Brain microvascular endothelial cell (primary cell): Measurements from ENCODE around the gene FAM81A.
"Not testable (repeated sequence)": the region's sequence is repeated elsewhere in the genome, so short reads cannot be mapped to it uniquely, and the experiment has no call there.

Experiments
- DNase-seq: peaks from one replicate; pipeline ENCODE4 v3.0.0-alpha.2; 2020
- H3K27ac ChIP-seq: fragments of 250-450 bp; sonication (Bioruptor Pico); 2 replicates; pipeline ENCODE4 v1.5.1; 2020; ENCODE audit warnings: mild to moderate bottlenecking, moderate library complexity
- H3K27me3 ChIP-seq: fragments of 250-450 bp; sonication (Bioruptor Pico); replicated peaks from 2 replicates; pipeline ENCODE4 v1.5.1; 2020; ENCODE audit warnings: mild to moderate bottlenecking
- H3K36me3 ChIP-seq: fragments of 250-450 bp; sonication (Bioruptor Pico); replicated peaks from 2 replicates; pipeline ENCODE4 v1.5.1; 2020; ENCODE audit warnings: mild to moderate bottlenecking
- H3K4me3 ChIP-seq: 2 replicates; pipeline ENCODE4 v1.5.1; 2011; ENCODE audit warnings: low read depth, mild to moderate bottlenecking, control low read depth, low read length, moderate library complexity
- in situ Hi-C: cut with HindIII; loops from 2 replicates; pipeline ENCODE4 v1.10.0; 2017; ENCODE audit warnings: low sequenced_read_pairs, low pct_ligation_motif_present
- TF ChIP-seq, protein P1 (sequence below): IDR thresholded peaks from 2 replicates; pipeline ENCODE4 v1.5.1; 2011; ENCODE audit warnings: low read depth, mild to moderate bottlenecking, moderate library complexity, low read length, control low read depth, inconsistent platforms; ENCODE audit errors: missing control alignments

The FAM81A gene

GRCh38 chr15:59524331-59524731, 86.3 kb downstream of the FAM81A start:
- TF ChIP-seq, protein P1, sequence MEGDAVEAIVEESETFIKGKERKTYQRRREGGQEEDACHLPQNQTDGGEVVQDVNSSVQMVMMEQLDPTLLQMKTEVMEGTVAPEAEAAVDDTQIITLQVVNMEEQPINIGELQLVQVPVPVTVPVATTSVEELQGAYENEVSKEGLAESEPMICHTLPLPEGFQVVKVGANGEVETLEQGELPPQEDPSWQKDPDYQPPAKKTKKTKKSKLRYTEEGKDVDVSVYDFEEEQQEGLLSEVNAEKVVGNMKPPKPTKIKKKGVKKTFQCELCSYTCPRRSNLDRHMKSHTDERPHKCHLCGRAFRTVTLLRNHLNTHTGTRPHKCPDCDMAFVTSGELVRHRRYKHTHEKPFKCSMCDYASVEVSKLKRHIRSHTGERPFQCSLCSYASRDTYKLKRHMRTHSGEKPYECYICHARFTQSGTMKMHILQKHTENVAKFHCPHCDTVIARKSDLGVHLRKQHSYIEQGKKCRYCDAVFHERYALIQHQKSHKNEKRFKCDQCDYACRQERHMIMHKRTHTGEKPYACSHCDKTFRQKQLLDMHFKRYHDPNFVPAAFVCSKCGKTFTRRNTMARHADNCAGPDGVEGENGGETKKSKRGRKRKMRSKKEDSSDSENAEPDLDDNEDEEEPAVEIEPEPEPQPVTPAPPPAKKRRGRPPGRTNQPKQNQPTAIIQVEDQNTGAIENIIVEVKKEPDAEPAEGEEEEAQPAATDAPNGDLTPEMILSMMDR = no peak
- in situ Hi-C loops = no loop called here
- DNase-seq = no peak
- Histone ChIP-seq H3K27ac (no peak overlapping the region), H3K4me3 (no peak overlapping the region), H3K27me3 (no peaks in the 10 kb centered on the region), H3K36me3 (no peaks in the 10 kb centered on the region)

GRCh38 chr15:59526466-59526865, 88.5 kb downstream of the FAM81A start:
- H3K27ac ChIP-seq, in situ Hi-C loops, H3K27me3 ChIP-seq, H3K4me3 ChIP-seq, DNase-seq, H3K36me3 ChIP-seq: not testable (repeated sequence)

GRCh38 chr15:59528429-59528828, 90.4 kb downstream of the FAM81A start:
- in situ Hi-C loops = no loop called here
- no peak overlapping the region for H3K4me3 ChIP-seq

DNA sequence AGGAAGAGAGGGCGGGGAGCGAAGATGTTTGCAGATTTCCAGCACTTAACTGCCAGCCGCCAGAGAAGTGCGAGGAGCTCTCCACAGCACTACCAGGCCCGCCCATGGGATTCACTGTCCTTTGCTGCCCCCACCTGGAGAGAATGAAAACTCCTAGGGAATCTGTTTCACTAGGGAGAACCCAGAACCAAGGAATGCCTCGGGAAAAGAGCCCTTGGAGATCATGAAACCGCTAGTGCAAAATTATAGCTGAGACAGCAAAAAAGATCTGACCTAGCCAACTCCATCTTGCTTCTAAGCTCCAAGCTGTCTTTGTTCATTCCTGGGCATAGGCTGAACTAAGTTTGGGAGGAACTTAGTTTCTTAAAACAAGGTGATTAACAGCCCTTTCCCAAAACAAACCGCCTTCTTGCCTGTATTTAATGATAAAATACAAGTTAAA, 91.0 kb downstream of the FAM81A start:
- in situ Hi-C loops = no loop called here
- H3K27ac ChIP-seq = no peak overlapping the region
- no peaks in the 10 kb centered on the region for H3K27me3 ChIP-seq
- TF ChIP-seq, protein P1 = peak; percentile 88
- peak; percentile 87 for DNase-seq
- H3K4me3 ChIP-seq = no peak overlapping the region
- H3K36me3 ChIP-seq = no peaks in the 10 kb centered on the region

More at GRCh38 chr15:59528429-59528828, 90.4 kb downstream of the FAM81A start:
- DNase-seq = no peak
- no peaks in the 10 kb centered on the region for H3K27me3 ChIP-seq
- no peaks in the 10 kb centered on the region for H3K36me3 ChIP-seq
- TF ChIP-seq, protein P1 = no peak
- H3K27ac ChIP-seq = no peak overlapping the region

DNA sequence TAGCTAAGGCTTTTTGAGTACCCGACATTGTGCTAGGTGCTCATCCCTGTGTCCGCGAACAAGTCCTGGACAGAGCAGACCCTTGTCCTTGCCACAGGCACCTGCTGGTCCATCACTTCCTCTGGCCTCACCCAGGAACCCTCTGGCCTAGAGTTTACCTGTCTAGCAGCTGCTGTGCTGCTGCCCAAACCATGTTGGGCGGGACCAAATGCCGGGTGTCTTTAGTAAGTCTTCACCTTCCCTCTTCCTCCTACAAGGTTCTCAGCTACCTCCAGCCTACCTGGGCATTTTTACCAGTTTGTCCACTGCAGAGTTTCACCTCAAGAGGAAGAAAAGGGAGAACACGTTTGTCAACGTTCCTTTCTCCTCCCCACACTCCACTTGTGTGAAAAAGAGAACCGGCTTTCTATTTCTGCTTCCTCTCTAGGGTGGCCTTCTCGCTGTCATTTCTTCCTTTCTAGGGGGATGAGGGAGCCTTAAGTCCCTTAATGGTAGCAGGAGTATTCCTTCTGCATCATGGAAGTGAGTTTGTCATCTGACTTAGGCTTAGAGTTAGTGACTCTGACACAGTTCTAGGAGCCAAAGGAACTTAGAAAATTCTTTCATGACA, 93.2 kb downstream of the FAM81A start:
- Histone ChIP-seq H3K27me3 (no peaks in the 10 kb centered on the region), H3K4me3 (no peak overlapping the region), H3K27ac (no peak overlapping the region), H3K36me3 (no peaks in the 10 kb centered on the region)
- in situ Hi-C loops = no loop called here
- no peak for DNase-seq
- TF ChIP-seq, protein P1 = no peak

DNA sequence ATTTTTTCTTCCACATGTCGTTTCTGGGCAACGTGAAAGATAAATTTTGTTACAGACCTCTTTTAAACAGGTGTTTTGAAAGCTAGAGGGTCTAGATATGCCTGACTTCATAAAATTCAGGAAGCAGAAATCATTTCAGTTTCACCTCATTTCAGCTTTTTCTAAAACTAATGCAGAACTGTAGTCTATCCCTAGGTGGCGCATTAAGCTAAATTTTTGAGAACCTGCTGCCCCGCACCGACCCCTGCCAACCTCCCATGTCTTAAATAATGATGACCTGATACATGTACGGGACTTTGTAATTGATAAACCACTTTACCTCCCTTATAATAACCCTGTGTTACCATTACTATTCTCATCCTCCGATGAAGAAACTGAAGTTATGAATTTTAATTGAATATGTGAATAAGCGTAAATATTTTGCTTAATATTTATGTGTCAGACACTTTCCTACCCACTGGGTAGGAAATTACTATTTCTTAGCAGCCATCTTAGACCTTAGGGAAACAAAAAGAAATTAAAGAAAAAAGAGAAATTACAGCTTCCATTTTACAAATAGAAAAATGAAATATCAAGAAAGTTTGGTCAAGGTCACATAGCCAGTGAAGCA, 94.9 kb downstream of the FAM81A start:
- Histone ChIP-seq H3K36me3 (no peaks in the 10 kb centered on the region), H3K27ac (no peak overlapping the region), H3K4me3 (no peak overlapping the region), H3K27me3 (no peaks in the 10 kb centered on the region)
- in situ Hi-C loops = no loop called here
- DNase-seq = peak; percentile 22
- TF ChIP-seq, protein P1 = peak; percentile 78
